Fibroblast of skin of abdomen (primary cell): ENCODE results near the gene SAMD1. TPM values are rescaled to one million over a fixed set of nuclear protein-coding genes. Genes with fewer than 3 reads are reported as not detected.

Experiments
- DNase-seq: peaks from one replicate; pipeline ENCODE4 v3.0.0-alpha.2; 2013
- polyA plus RNA-seq, 2 experiments: library from polyadenylated mRNA; unstranded; fragments of 120-200 nt; gene quantifications; one replicate each; pipeline ENCODE4 v1.2.1, GENCODE V29; 2013; ENCODE audit not compliant: insufficient read length in 2 of 2

Gene SAMD1
- 47.1 TPM for polyA plus RNA-seq (2013, experiment 1 of 2; ENCODE audit: insufficient read length)
- 52.4 TPM for polyA plus RNA-seq (2013, experiment 2 of 2; ENCODE audit: insufficient read length)

GRCh38 chr19:14090509-14091080 is at the start of gene SAMD1:
Gene SAMD1, minus strand, starts transcription at chr19:14090751.
- peak; percentile 95 for DNase-seq

GRCh38 chr19:14139944-14140343 is 49.4 kb upstream of the SAMD1 start:
- no peak for DNase-seq

GRCh38 chr19:14138576-14139265 is 48.2 kb upstream of the SAMD1 start:
- no peak for DNase-seq

- DNase-seq: peak; percentile 100
These were observed 46.1 kb upstream of the SAMD1 start, which contains the start of gene ASF1B for GRCh38 chr19:14136509-14137281. Gene ASF1B, minus strand, starts transcription at chr19:14136589. Its CDS starts 133 bp downstream, at chr19:14136456.

GRCh38 chr19:14135985-14136508 is 45.5 kb upstream of the SAMD1 start:
- no peak for DNase-seq

- DNase-seq: no peak
These were observed 44.8 kb upstream of the SAMD1 start for GRCh38 chr19:14135355-14135754.

- DNase-seq: no peak
These were observed 37.5 kb upstream of the SAMD1 start for GRCh38 chr19:14127929-14128509.

- no peak for DNase-seq
These were observed 36.6 kb upstream of the SAMD1 start for GRCh38 chr19:14127176-14127575.

- no peak for DNase-seq
These were observed 32.4 kb upstream of the SAMD1 start for GRCh38 chr19:14122924-14123323.

GRCh38 chr19:14120497-14120780 is 29.9 kb upstream of the SAMD1 start:
- DNase-seq: no peak

GRCh38 chr19:14119644-14120496 is 29.3 kb upstream of the SAMD1 start:
- no peak for DNase-seq

GRCh38 chr19:14119146-14119545 is 28.6 kb upstream of the SAMD1 start:
- no peak for DNase-seq

GRCh38 chr19:14118165-14119051 is 27.9 kb upstream of the SAMD1 start:
- peak; percentile 45 for DNase-seq

- peak; percentile 99 for DNase-seq
These were observed 27.2 kb upstream of the SAMD1 start, which contains the start of gene PRKACA for GRCh38 chr19:14117668-14118164. Gene PRKACA, minus strand, starts transcription at chr19:14117762. Its CDS starts 215 bp downstream, at chr19:14117547.

- no peak for DNase-seq
These were observed 26.5 kb upstream of the SAMD1 start for GRCh38 chr19:14116918-14117578.

- no peak for DNase-seq
These were observed 26.0 kb upstream of the SAMD1 start for GRCh38 chr19:14116525-14116917.

- DNase-seq: no peak
These were observed 25.2 kb upstream of the SAMD1 start for GRCh38 chr19:14115756-14116155.

GRCh38 chr19:14114854-14115253 is 24.3 kb upstream of the SAMD1 start:
- DNase-seq: no peak

GRCh38 chr19:14114439-14114838 is 23.9 kb upstream of the SAMD1 start:
- no peak for DNase-seq
